Lower leg skin (tissue), 4 donors: ENCODE measurements around the gene IL1R1. TPM values are rescaled to one million over a fixed set of nuclear protein-coding genes. Genes with fewer than 3 reads are reported as not detected.
A peak's percentile ranks its signal among the peaks of the same experiment; 100 is the strongest.

Experiments used
- DNase-seq, 2 donors: peaks; one replicate each; pipeline ENCODE4 v3.0.0-alpha.2; 2019; ENCODE audit warnings: low spot score in 2 of 2
- H3K4me3 ChIP-seq: fragments of 200-600 bp; sonication (generic); 2 replicates; pipeline ENCODE4 v1.5.1; 2017; ENCODE audit warnings: mild to moderate bottlenecking, low read depth; ENCODE audit not compliant: poor library complexity, severe bottlenecking
- CTCF ChIP-seq, 3 donors: fragments of 450-650 bp; IDR thresholded peaks; one replicate each; pipeline ENCODE4 v1.5.1; 2016; ENCODE audit warnings: antibody characterized with exemption in 3 of 3, mild to moderate bottlenecking in 3 of 3, moderate library complexity in 2 of 3
- POLR2A ChIP-seq, 2 donors: fragments of 450-650 bp; IDR thresholded peaks; one replicate each; pipeline ENCODE4 v1.6.1; 2016 to 2017; ENCODE audit warnings: antibody characterized with exemption in 2 of 2, mild to moderate bottlenecking in 1 of 2, moderate library complexity in 1 of 2
- WGBS, 2 donors: methylation state at CpG; one replicate each; pipeline ENCODE4 v1.1.5; 2018; 5-methylcytosine and 5-hydroxymethylcytosine counted together
- intact Hi-C: fragments of 100-400 bp; cut with DNase I; formaldehyde crosslinking; loops from one replicate; pipeline ENCODE4 v1.15.0; 2023; ENCODE audit warnings: low total_unique reads
- total RNA-seq, 4 donors: library from RNA; depleted of rRNA; stranded (reverse); fragments of >200 nt; gene quantifications; one replicate each; pipeline ENCODE4 v1.1.0, GENCODE V29; 2016

IL1R1 gene
- total RNA-seq, 4 donors from 2014 or later, result 43.2 to 92.9 (median 53.0) TPM

GRCh38 chr2:102208774-102209173 lies 66.2 kb downstream of the IL1R1 start:
- no peak for TF ChIP-seq CTCF (IDR thresholded peaks at IDR 0.05)
- TF ChIP-seq POLR2A (IDR thresholded peaks at IDR 0.05), result no peak
- intact Hi-C loops, result no loop called here
- DNase-seq, result no peak
- no peak overlapping the region for H3K4me3 ChIP-seq

- H3K4me3 ChIP-seq, result no peak overlapping the region
- TF ChIP-seq CTCF (IDR thresholded peaks at IDR 0.05) (no peak), POLR2A (IDR thresholded peaks at IDR 0.05) (no peak)
- WGBS, 2 donors, result 43 to 84% methylated on average over 1 of the region's 1 CpG
- DNase-seq, result peak in 1 of 2 donors; percentile 39
- intact Hi-C loops, result no loop called here
Measured at GRCh38 chr2:102209474-102209873, 66.9 kb downstream of the IL1R1 start.

- TF ChIP-seq POLR2A (IDR thresholded peaks at IDR 0.05), result no peak
- TF ChIP-seq CTCF (IDR thresholded peaks at IDR 0.05), result no peak
- DNase-seq, result no peak
- no peak overlapping the region for H3K4me3 ChIP-seq
- intact Hi-C loops, result no loop called here
Measured at GRCh38 chr2:102217032-102217431, 74.5 kb downstream of the IL1R1 start.

- 68 to 91% methylated on average over 8 of the region's 8 CpGs for WGBS, 2 donors
- intact Hi-C loops, result no loop called here
- no peak for TF ChIP-seq POLR2A (IDR thresholded peaks at IDR 0.05)
- no peak for TF ChIP-seq CTCF (IDR thresholded peaks at IDR 0.05)
- DNase-seq, result peak in 1 of 2 donors; percentile 80
- no peak overlapping the region for H3K4me3 ChIP-seq
Measured at GRCh38 chr2:102224824-102225739, 82.5 kb downstream of the IL1R1 start.

- TF ChIP-seq POLR2A (IDR thresholded peaks at IDR 0.05) (no peak), CTCF (IDR thresholded peaks at IDR 0.05) (no peak)
- 85 to 90% methylated on average over 6 of the region's 6 CpGs for WGBS, 2 donors
- intact Hi-C loops, result no loop called here
- no peak overlapping the region for H3K4me3 ChIP-seq
- peak in 1 of 2 donors; percentile 69 for DNase-seq
Measured at GRCh38 chr2:102226171-102226570, 83.6 kb downstream of the IL1R1 start.
